Measurements from ENCODE around the gene HHAT.
"Not testable (repeated sequence)": the region's sequence is repeated elsewhere in the genome, so short reads cannot be mapped to it uniquely, and the experiment has no call there.

HHAT gene

GRCh38 chr1:210397252-210397651 lies 68.5 kb downstream of the HHAT start:
- no peak for DNase-seq (ENCODE audit: low read depth in 2 of 2)

- DNase-seq (ENCODE audit: low read depth in 2 of 2) = no peak
These were observed 69.0 kb downstream of the HHAT start for GRCh38 chr1:210397681-210398080.

GRCh38 chr1:210398466-210398865 lies 69.8 kb downstream of the HHAT start:
- no peak for DNase-seq (ENCODE audit: low read depth in 2 of 2)

GRCh38 chr1:210400043-210400840 lies 71.5 kb downstream of the HHAT start:
- peak in 1 of 2 donors; percentile 36 for DNase-seq (ENCODE audit: low read depth in 2 of 2)

- no peak for DNase-seq (ENCODE audit: low read depth in 2 of 2)
These were observed 73.9 kb downstream of the HHAT start for GRCh38 chr1:210402560-210402959.

GRCh38 chr1:210405316-210405715 lies 76.6 kb downstream of the HHAT start:
- DNase-seq (ENCODE audit: low read depth in 2 of 2) = no peak

- DNase-seq (ENCODE audit: low read depth in 2 of 2) = not testable (repeated sequence)
These were observed 77.6 kb downstream of the HHAT start for GRCh38 chr1:210406341-210406740.

GRCh38 chr1:210407207-210407886 lies 78.6 kb downstream of the HHAT start:
- DNase-seq (ENCODE audit: low read depth in 2 of 2) = peak; percentile 41 to 63

GRCh38 chr1:210407887-210408252 lies 79.2 kb downstream of the HHAT start:
- no peak for DNase-seq (ENCODE audit: low read depth in 2 of 2)

- no peak for DNase-seq (ENCODE audit: low read depth in 2 of 2)
These were observed 83.5 kb downstream of the HHAT start for GRCh38 chr1:210412240-210412639.

- no peak for DNase-seq (ENCODE audit: low read depth in 2 of 2)
These were observed 85.2 kb downstream of the HHAT start for GRCh38 chr1:210413951-210414350.

- DNase-seq (ENCODE audit: low read depth in 2 of 2) = no peak
These were observed 87.2 kb downstream of the HHAT start for GRCh38 chr1:210415846-210416448.

GRCh38 chr1:210416681-210417080 lies 88.0 kb downstream of the HHAT start:
- DNase-seq (ENCODE audit: low read depth in 2 of 2) = no peak

GRCh38 chr1:210417881-210418280 lies 89.2 kb downstream of the HHAT start:
- DNase-seq (ENCODE audit: low read depth in 2 of 2) = no peak

- DNase-seq (ENCODE audit: low read depth in 2 of 2) = no peak
These were observed 90.4 kb downstream of the HHAT start for GRCh38 chr1:210418863-210419650.

GRCh38 chr1:210426696-210427095 lies 98.0 kb downstream of the HHAT start:
- DNase-seq (ENCODE audit: low read depth in 2 of 2) = not testable (repeated sequence)

- no peak for DNase-seq (ENCODE audit: low read depth in 2 of 2)
These were observed 100.0 kb downstream of the HHAT start for GRCh38 chr1:210428696-210429095.

- DNase-seq (ENCODE audit: low read depth in 2 of 2) = no peak
These were observed 105.5 kb downstream of the HHAT start for GRCh38 chr1:210434223-210434622.

- DNase-seq (ENCODE audit: low read depth in 2 of 2) = no peak
These were observed 108.4 kb downstream of the HHAT start for GRCh38 chr1:210437111-210437510.

- no peak for DNase-seq (ENCODE audit: low read depth in 2 of 2)
These were observed 109.1 kb downstream of the HHAT start for GRCh38 chr1:210437781-210438180.

- DNase-seq (ENCODE audit: low read depth in 2 of 2) = no peak
These were observed 110.5 kb downstream of the HHAT start for GRCh38 chr1:210438928-210439841.

All from stimulated activated CD4-positive, alpha-beta T cell treated with anti-CD3 and anti-CD28 coated beads, Interleukin-15, amount 100 ng/mL, for 48 hours (primary cell).